SK-MEL-5 (cell line): Measurements from ENCODE around the gene PGM2L1. TPM values are rescaled to one million over a fixed set of nuclear protein-coding genes. Genes with fewer than 3 reads are reported as not detected.

ENCODE experiments used
- DNase-seq: peaks from one replicate; pipeline ENCODE4 v3.0.0-alpha.2; 2016; ENCODE audit warnings: low read depth, low spot score
- in situ Hi-C: cut with HindIII; loops from 2 replicates; pipeline ENCODE4 v1.10.0; 2016; ENCODE audit warnings: low sequenced_read_pairs, high pct_unique_total_duplicates, low pct_unique_long_range_greater_than_20kb
- total RNA-seq: library from RNA; depleted of rRNA; stranded (reverse); fragments of >200 nt; shearing (Covaris generic); gene quantifications from 2 replicates; pipeline ENCODE4 v1.2.3, GENCODE V29; 2014

PGM2L1 gene
- total RNA-seq, 1 experiment from 2014 or later: 0.92 TPM

GRCh38 chr11:74321487-74322188 lies 76.6 kb downstream of the PGM2L1 start:
- DNase-seq: peak; percentile 69
- in situ Hi-C loops: no loop called here

DNA sequence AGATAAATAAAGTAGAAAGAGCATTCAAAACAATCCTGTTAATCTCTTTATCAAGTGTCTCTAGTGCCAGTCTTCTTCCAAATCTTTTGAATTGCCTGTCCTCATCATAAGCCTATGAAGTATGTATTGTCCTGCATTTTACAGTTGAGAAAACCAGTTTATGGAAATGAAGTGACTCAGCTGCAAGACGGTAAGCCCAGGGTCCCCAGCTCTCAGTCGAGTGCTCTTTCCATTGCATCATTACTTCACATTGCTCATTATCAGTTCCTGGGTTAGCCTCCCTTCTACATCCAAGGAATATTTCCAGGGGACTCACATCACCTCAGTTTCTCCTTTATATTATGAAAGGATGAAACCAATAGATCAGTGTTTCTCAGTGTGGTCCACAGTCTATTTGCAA lies 77.7 kb downstream of the PGM2L1 start:
- in situ Hi-C loops: no loop called here

DNA sequence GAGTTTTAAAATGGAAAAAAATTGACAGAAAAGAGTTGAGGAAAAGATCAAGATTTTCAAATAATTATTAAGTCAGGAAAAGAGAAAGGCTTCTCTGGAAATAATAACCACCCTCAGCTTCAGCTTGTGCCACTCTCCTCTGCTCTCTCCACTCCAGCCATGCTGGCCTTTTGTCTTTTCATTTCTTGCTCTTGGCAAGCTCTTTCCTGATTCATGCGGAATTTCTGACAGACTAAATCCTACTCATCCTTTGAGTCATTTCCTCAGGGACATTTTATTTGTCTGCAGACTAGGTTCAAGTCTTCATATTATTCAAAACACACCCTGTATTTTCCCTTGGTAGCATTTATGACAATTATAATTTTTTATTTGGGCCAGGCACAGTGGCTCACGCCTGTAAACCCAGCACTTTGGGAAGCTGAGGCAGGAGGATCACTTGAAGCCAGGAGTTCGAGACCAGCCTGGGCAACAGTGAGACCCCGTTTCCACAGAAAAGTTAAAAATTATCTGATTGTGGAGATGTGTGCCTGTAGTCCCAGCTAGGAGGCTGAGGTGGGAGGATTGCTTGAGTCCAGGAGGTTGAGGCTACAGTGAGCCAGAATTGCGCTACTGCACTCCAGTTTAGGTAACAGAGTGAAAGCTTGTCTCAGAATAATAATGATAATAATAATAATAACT lies 79.0 kb downstream of the PGM2L1 start:
- in situ Hi-C loops: no loop called here
- DNase-seq: peak; percentile 41

More for the DNA sequence above, 77.7 kb downstream of the PGM2L1 start:
- no peak for DNase-seq

DNA sequence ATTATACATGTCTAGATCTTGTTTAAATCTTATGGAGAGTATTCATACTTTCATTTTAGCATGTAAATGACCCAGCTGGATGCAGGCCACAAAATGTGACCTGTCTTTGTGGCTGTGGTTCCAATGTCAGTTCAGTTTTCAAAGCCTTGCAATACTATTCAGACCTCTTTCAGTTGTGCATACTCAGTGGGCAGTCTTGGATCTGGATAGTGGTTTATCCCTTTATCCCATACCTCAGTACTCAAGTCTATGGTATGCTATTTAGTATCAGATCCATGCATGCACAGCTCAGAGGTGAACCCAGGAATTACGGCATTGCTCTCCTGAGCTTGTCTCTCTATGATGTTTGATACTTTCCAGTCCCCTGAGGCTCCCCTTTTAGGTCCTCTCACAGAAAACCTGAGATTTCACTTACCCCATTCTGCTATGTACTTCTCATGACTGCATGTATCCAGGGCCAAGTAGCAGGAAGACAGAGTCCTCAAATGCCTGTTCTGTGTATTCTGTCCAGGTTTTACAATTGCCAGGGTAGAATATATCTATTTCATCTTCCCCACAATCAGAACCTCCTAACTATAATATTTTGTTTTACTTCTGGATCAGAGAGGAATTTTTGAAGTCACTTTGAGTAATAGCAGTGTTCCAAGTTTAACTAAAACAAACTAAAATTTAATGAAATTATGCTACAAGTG lies 79.8 kb downstream of the PGM2L1 start:
- in situ Hi-C loops: no loop called here
- DNase-seq: no peak

DNA sequence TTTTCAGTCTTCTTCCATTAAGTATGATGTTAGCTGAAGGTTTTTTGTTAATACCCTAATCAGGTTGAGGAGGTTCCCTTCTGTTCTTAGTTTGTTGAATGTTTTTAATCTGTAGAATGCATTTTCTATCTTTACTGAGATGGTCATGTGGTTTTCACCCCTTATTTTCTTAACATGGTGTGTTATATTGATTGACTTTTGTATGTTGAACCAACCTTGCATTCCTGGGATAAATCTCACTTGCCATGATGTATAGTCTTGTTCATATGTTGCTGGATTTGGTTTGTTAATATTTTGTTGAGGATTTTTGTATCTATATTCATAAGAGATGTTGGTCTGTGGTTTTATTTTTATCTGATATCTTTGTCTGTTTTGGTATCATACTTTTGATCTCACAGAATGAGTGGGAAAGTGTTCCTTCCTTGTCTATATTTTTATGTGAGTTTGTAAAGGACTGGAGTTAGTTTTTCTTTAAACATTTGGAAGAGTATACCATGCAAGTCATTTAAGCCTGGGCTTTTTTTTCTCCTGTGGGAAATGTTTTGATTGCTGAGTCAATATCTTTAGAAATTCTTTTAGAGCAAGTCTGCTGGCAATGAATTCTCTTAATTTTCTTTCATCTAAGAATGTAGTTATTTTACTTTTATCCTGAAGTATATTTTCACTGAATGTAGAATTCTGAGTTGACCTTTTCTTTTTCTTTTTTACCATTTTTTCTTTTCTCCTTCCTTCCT lies 81.3 kb downstream of the PGM2L1 start:
- no peak for DNase-seq
- in situ Hi-C loops: no loop called here

GRCh38 chr11:74312326-74312725 lies 85.9 kb downstream of the PGM2L1 start:
- DNase-seq: no peak
- in situ Hi-C loops: no loop called here

DNA sequence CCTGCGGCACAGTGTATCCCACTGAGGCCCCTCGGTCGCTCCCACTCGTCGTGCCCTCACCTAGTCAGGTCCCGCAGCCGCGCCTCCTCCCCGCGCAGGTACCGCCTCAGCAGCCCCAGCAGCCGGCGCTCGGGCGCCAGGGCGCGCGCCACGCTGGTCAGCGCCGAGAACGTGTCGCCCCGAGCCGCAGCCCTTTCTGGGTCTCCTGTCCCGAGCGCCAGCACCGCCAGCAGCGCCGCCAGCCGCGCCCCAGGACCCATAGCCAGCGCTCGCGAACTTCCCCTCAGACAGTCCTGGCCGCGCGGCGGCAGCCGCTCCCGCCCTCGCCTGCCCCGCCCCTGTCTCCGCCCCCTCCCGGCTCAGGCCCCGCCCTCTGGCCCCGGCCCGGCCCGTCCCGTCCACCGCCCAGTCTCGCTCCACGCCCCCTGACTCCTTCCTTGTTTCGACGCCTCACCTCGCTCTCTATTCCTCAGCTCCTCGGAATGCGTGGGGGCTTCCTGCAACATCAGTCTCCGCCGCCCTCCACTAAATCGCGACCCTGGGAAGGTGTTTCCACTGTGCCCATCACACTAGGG lies 86.8 kb downstream of the PGM2L1 start, which contains the start of gene P4HA3:
Gene P4HA3 (minus strand): TSS at position 289 of the 575 bp plus-strand sequence. CDS start 29 bp downstream, at position 260.
- in situ Hi-C loops: no loop called here

GRCh38 chr11:74310857-74311256 lies 87.4 kb downstream of the PGM2L1 start:
- DNase-seq: peak; percentile 34
- in situ Hi-C loops: no loop called here

More for the DNA sequence above, 86.8 kb downstream of the PGM2L1 start, which contains the start of gene P4HA3:
- peak; percentile 46 for DNase-seq

DNA sequence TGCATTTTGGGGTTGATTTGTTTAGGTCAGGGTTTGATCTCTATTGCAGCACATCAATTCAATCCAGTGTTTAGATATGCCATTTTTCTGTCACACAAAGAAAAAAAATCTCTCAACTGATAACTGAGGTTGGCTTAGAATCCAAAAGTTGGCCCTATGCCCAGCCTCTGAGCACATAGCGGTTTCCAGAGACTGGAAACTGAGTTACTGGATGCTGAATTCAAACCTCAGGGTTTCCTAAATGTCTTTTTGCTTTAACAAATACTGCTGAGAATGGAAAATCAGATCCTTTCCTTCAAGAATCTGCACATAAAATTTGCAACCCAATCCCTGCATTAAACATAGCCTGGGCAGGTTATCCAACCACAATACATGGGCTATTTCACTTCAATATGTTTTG lies 90.8 kb downstream of the PGM2L1 start:
- in situ Hi-C loops: no loop called here
- DNase-seq: no peak

DNA sequence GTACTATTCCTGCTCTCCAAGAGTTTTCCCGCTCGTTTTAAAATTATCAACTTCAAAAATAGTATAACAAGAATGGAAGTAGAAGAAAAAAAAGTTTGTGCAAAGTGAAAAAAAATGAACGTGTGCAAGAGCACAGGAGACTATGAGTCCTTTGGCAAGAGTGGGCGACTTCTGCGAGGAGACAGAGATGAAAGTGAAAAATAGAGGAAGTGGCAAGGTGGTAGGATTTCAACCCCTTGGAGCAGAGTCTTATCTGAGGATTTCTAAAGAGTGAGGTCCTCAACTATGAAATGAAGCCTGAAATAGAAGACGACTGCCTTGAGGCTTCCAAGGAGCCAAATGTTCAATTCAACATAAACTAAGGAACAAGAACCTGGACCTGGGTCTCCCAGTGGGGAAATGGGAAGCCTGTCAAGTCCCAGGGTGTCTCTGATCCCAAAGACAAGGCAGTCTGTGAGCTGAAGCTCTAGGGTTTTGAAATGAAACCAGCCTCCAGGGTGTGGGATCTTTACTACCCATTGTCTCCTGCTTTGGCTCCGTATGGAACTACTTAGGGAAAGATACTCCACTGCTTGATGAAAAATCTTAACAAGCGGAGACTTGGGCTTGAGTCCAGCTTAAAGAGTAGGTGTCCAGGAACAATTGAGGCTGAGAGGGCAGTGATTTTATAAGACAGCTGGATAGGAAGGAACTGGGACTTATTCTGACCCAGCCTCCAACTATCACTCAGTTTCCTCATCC lies 91.6 kb downstream of the PGM2L1 start:
- in situ Hi-C loops: no loop called here
- DNase-seq: peak; percentile 76

DNA sequence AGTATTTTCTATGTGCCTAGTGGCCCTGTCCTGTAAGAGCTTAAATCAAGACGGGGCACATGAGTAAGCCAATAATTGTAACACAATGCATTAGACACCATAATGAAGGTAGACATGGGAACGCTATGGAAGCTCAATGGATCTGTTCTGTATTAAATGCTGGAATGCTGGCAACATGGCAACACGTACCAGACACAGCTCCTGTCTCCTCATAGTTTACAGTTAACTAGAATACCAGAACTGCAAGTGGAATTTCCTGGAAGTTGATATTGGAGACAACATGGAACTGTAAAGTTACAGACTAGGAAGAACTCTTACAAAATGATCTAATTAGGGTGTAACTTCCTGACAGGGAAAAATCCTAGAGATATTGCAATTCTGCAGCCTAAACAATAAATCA lies 99.2 kb downstream of the PGM2L1 start:
- in situ Hi-C loops: no loop called here
- DNase-seq: no peak

GRCh38 chr11:74297484-74297883 lies 100.7 kb downstream of the PGM2L1 start:
- DNase-seq: no peak
- in situ Hi-C loops: no loop called here

DNA sequence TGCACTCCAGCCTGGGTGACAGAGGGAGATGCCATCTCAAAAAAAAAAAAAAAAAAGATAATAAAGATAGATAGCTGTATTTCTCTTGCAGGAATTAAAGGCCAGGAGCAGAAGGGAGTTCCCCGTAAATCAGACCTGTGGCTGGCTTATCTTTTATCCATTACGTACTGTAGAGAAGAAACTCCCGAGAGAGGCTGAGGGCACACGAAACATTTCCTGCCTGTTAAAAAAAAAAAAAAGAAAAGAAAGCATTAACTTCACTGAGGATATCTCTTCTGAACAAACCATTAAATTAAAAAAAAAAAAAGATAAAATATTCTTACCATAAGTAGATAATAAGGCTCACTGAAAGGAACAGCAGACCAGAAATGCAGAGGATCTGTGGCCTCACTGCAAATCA lies 109.3 kb downstream of the PGM2L1 start:
- no peak for DNase-seq
- in situ Hi-C loops: no loop called here

- peak; percentile 59 for DNase-seq
- in situ Hi-C loops: no loop called here
Measured at GRCh38 chr11:74288161-74288560, 110.1 kb downstream of the PGM2L1 start.

- in situ Hi-C loops: no loop called here
- DNase-seq: no peak
Measured at GRCh38 chr11:74284466-74284865, 113.8 kb downstream of the PGM2L1 start.

- no peak for DNase-seq
- in situ Hi-C loops: no loop called here
Measured at GRCh38 chr11:74283580-74284180, 114.6 kb downstream of the PGM2L1 start.
